H9 (cell line): ENCODE results near the gene BRICD5. TPM values are rescaled to one million over a fixed set of nuclear protein-coding genes. Genes with fewer than 3 reads are reported as not detected.

Experiments used
- DNase-seq: peaks from one replicate; pipeline ENCODE4 v3.0.0-alpha.2; 2017
- H2AFZ ChIP-seq: one replicate; pipeline ENCODE4 v1.6.1; 2013; ENCODE audit warnings: mild to moderate bottlenecking, low read length, control low read depth, moderate library complexity
- H2AK5ac ChIP-seq: 2 replicates; pipeline ENCODE4 v1.6.1; 2013; ENCODE audit warnings: low read length, control low read depth, mixed read lengths; ENCODE audit not compliant: insufficient read length
- H2BK120ac ChIP-seq: one replicate; pipeline ENCODE4 v1.6.1; 2013; ENCODE audit warnings: low read depth, mild to moderate bottlenecking, low read length, control low read depth, inconsistent platforms; ENCODE audit not compliant: poor library complexity, severe bottlenecking
- H2BK12ac ChIP-seq: 2 replicates; pipeline ENCODE4 v1.6.1; 2013; ENCODE audit warnings: low read length, control low read depth, mixed read lengths, low read depth; ENCODE audit not compliant: insufficient read length
- H2BK15ac ChIP-seq: 2 replicates; pipeline ENCODE4 v1.6.1; 2013; ENCODE audit warnings: low read depth, low read length, control low read depth
- H2BK20ac ChIP-seq: one replicate; pipeline ENCODE4 v1.6.1; 2013; ENCODE audit warnings: low read depth, mild to moderate bottlenecking, low read length, control low read depth, inconsistent platforms; ENCODE audit not compliant: poor library complexity, severe bottlenecking
- H2BK5ac ChIP-seq: 2 replicates; pipeline ENCODE4 v1.6.1; 2013; ENCODE audit warnings: low read length, control low read depth, mixed read lengths; ENCODE audit not compliant: insufficient read length
- H3K14ac ChIP-seq: 2 replicates; pipeline ENCODE4 v1.6.1; 2013; ENCODE audit warnings: low read length, control low read depth; ENCODE audit not compliant: insufficient read depth
- H3K18ac ChIP-seq: 2 replicates; pipeline ENCODE4 v1.6.1; 2013; ENCODE audit warnings: low read depth, mild to moderate bottlenecking, mixed read lengths, low read length, control low read depth; ENCODE audit not compliant: insufficient read length
- H3K23ac ChIP-seq: 2 replicates; pipeline ENCODE4 v1.6.1; 2013; ENCODE audit warnings: low read length, control low read depth, mixed read lengths, low read depth; ENCODE audit not compliant: insufficient read length
- H3K23me2 ChIP-seq: 2 replicates; pipeline ENCODE4 v1.6.1; 2013; ENCODE audit warnings: low read depth, mild to moderate bottlenecking, mixed read lengths, low read length, control low read depth; ENCODE audit not compliant: insufficient read length, poor library complexity, severe bottlenecking
- H3K27ac ChIP-seq: 2 replicates; pipeline ENCODE4 v1.5.1; 2013; ENCODE audit warnings: low read length, control low read depth, mixed read lengths, low read depth; ENCODE audit not compliant: insufficient read length
- H3K27me3 ChIP-seq: 2 replicates; pipeline ENCODE4 v1.6.1; 2013; ENCODE audit warnings: low read length, control low read depth, inconsistent platforms; ENCODE audit not compliant: insufficient read depth
- H3K4ac ChIP-seq: 2 replicates; pipeline ENCODE4 v1.6.1; 2013; ENCODE audit warnings: low read depth, mild to moderate bottlenecking, control low read depth, inconsistent platforms, low read length, moderate library complexity
- H3K4me1 ChIP-seq: 2 replicates; pipeline ENCODE4 v1.6.1; 2013; ENCODE audit warnings: low read length, control low read depth, inconsistent platforms; ENCODE audit not compliant: insufficient read depth
- H3K4me2 ChIP-seq: 2 replicates; pipeline ENCODE4 v1.6.1; 2013; ENCODE audit warnings: low read length, control low read depth, mixed read lengths; ENCODE audit not compliant: insufficient read length, insufficient read depth
- H3K56ac ChIP-seq: 2 replicates; pipeline ENCODE4 v1.6.1; 2013; ENCODE audit warnings: low read depth, mild to moderate bottlenecking, mixed read lengths, low read length, control low read depth; ENCODE audit not compliant: insufficient read length
- H3K79me1 ChIP-seq: 2 replicates; pipeline ENCODE4 v1.6.1; 2013; ENCODE audit warnings: low read depth, mild to moderate bottlenecking, moderate library complexity, low read length, control low read depth, inconsistent platforms; ENCODE audit not compliant: insufficient read depth, poor library complexity, severe bottlenecking
- H3K79me2 ChIP-seq: 2 replicates; pipeline ENCODE4 v1.6.1; 2013; ENCODE audit warnings: low read length, control low read depth, inconsistent platforms; ENCODE audit not compliant: insufficient read depth
- H3K9ac ChIP-seq: 2 replicates; pipeline ENCODE4 v1.6.1; 2013; ENCODE audit warnings: low read length, control low read depth, mixed read lengths; ENCODE audit not compliant: insufficient read length; ENCODE audit errors: extremely low read depth
- H3K9me3 ChIP-seq: one replicate; pipeline ENCODE4 v1.6.1; 2013; ENCODE audit warnings: low read depth, low read length, inconsistent platforms; ENCODE audit not compliant: control insufficient read depth
- H3T11ph ChIP-seq: one replicate; pipeline ENCODE4 v1.6.1; 2013; ENCODE audit warnings: mild to moderate bottlenecking, low read length, control low read depth, inconsistent platforms
- H4K20me1 ChIP-seq: one replicate; pipeline ENCODE4 v1.6.1; 2013; ENCODE audit not compliant: control insufficient read depth, insufficient read length, insufficient read depth
- H4K5ac ChIP-seq: 2 replicates; pipeline ENCODE4 v1.6.1; 2013; ENCODE audit warnings: low read depth, mild to moderate bottlenecking, mixed read lengths, low read length, control low read depth; ENCODE audit not compliant: insufficient read length
- H4K8ac ChIP-seq: replicated peaks from 2 replicates; pipeline ENCODE4 v1.6.1; 2013; ENCODE audit warnings: low read length, control low read depth, mixed read lengths, low read depth; ENCODE audit not compliant: insufficient read length
- H4K91ac ChIP-seq: 2 replicates; pipeline ENCODE4 v1.6.1; 2013; ENCODE audit warnings: low read depth, mild to moderate bottlenecking, moderate library complexity, mixed read lengths, low read length, control low read depth; ENCODE audit not compliant: insufficient read length
- H3K27ac Mint-ChIP-seq, 3 experiments: 2 replicates in 2 of 3; 3 replicates in 1 of 3; pipeline ENCODE4 v1.8.0; 2020 to 2021; ENCODE audit warnings: mixed read lengths in 3 of 3, mild to moderate bottlenecking in 1 of 3, moderate library complexity in 1 of 3
- H3K27me3 Mint-ChIP-seq: 2 replicates; pipeline ENCODE4 v1.8.0; 2021; ENCODE audit warnings: low read depth, mild to moderate bottlenecking, moderate library complexity, mixed read lengths
- H3K36me3 Mint-ChIP-seq, 3 experiments: 2 replicates in 2 of 3; 3 replicates in 1 of 3; pipeline ENCODE4 v1.8.0; 2020 to 2021; ENCODE audit warnings: low read depth in 3 of 3, mixed read lengths in 3 of 3; ENCODE audit not compliant: insufficient read depth in 1 of 3
- H3K4me1 Mint-ChIP-seq, 2 experiments: 2 replicates each; pipeline ENCODE4 v1.8.0; 2020; ENCODE audit warnings: mixed read lengths in 2 of 2
- H3K4me3 Mint-ChIP-seq, 2 experiments: 2 replicates in 1 of 2; 3 replicates in 1 of 2; pipeline ENCODE4 v1.8.0; 2020 to 2021; ENCODE audit warnings: mild to moderate bottlenecking in 2 of 2, mixed read lengths in 2 of 2, moderate library complexity in 1 of 2
- H3K9me3 Mint-ChIP-seq, 2 experiments: 2 replicates in 1 of 2; 3 replicates in 1 of 2; pipeline ENCODE4 v1.8.0; 2020; ENCODE audit warnings: mild to moderate bottlenecking in 2 of 2, mixed read lengths in 2 of 2, moderate library complexity in 1 of 2
- WGBS: extraction: QIAGEN DNeasy Blood & Tissue Kit; methylation state at CpG from one replicate; pipeline ENCODE4 v1.1.7; 2013; ENCODE audit warnings: missing lambda C conversion rate, low lambda C conversion rate, mixed read lengths; ENCODE audit not compliant: insufficient read length; ENCODE audit errors: extremely low coverage; 5-methylcytosine and 5-hydroxymethylcytosine counted together
- total RNA-seq: library from RNA; stranded (reverse); gene quantifications from 2 replicates; pipeline ENCODE4 v1.2.1, GENCODE V29; 2021
- TF ChIP-seq, protein P1 (sequence below): fragments of 200-600 bp; sonication (generic); conservative IDR thresholded peaks from 3 replicates; pipeline ENCODE4 v1.8.0; 2021; ENCODE audit warnings: antibody characterized with exemption, mild to moderate bottlenecking

The BRICD5 gene
- total RNA-seq, 1 experiment from 2014 or later, result 11.9 TPM

DNA sequence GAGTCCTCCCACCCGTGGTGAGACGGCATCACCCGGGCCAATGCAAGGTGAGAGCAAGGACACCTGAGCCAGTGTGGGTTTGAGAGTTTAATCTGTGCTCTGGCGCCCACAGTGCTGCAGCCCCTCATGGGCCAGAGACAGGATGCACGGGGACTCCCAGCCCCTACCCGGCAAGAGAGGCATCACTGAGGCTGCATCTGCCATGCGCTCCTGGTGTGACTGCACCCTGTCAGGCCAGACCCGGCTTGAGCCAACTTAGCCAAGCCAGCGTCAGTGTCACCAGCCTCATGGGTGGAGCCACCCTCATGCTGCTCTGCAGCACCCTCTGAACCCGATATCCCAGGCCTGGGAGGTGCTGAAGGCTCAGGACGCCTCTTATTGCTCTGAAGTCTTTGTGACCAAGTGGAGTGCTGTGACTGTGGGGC, 1.3 kb upstream of the BRICD5 start:
- no peak for DNase-seq
- Histone ChIP-seq H4K5ac (no peak overlapping the region), H3K4me1 (no peaks in the 10 kb centered on the region), H3K79me2 (peaks cover 6% of the 10 kb centered on the region; the same call in 1 of the 2 replicates), H3K18ac (no peak overlapping the region), H3K4ac (no peak overlapping the region), H2BK20ac (no peak overlapping the region), H4K91ac (no peak overlapping the region), H3K23ac (no peak overlapping the region), H3K9ac (no peak overlapping the region), H2BK5ac (no peak overlapping the region), H4K20me1 (no peaks in the 10 kb centered on the region), H2BK120ac (no peak overlapping the region), H2BK12ac (no peak overlapping the region), H3K79me1 (peaks cover 6% of the 10 kb centered on the region), H3T11ph (no peak overlapping the region), H3K27me3 (no peaks in the 10 kb centered on the region), H2AK5ac (no peak overlapping the region), H4K8ac (no peak overlapping the region), H3K23me2 (peaks cover 8% of the 10 kb centered on the region), H3K27ac (no peak overlapping the region), H3K4me2 (no peak overlapping the region), H3K14ac (no peak overlapping the region), H3K9me3 (no peaks in the 10 kb centered on the region), H3K56ac (no peak overlapping the region), H2AFZ (no peak overlapping the region), H2BK15ac (no peak overlapping the region)
- H3K9me3 Mint-ChIP-seq, result no peaks in the 10 kb centered on the region
- peaks cover 13 to 15% of the 10 kb centered on the region in 2 experiments for H3K4me1 Mint-ChIP-seq
- H3K27me3 Mint-ChIP-seq, result no peaks in the 10 kb centered on the region; the same call in 1 of the 2 replicates
- H3K27ac Mint-ChIP-seq, result peak overlapping the region in 2 of 3 experiments; percentile 58 to 61; a peak in 3 of 7 replicates
- WGBS, result no CpG with 5 or more reads among the region's 11 CpGs
- H3K36me3 Mint-ChIP-seq, result peaks cover 15 to 45% (median 40%) of the 10 kb centered on the region in 3 experiments; a peak in 6 of 7 replicates
- TF ChIP-seq, protein P1, sequence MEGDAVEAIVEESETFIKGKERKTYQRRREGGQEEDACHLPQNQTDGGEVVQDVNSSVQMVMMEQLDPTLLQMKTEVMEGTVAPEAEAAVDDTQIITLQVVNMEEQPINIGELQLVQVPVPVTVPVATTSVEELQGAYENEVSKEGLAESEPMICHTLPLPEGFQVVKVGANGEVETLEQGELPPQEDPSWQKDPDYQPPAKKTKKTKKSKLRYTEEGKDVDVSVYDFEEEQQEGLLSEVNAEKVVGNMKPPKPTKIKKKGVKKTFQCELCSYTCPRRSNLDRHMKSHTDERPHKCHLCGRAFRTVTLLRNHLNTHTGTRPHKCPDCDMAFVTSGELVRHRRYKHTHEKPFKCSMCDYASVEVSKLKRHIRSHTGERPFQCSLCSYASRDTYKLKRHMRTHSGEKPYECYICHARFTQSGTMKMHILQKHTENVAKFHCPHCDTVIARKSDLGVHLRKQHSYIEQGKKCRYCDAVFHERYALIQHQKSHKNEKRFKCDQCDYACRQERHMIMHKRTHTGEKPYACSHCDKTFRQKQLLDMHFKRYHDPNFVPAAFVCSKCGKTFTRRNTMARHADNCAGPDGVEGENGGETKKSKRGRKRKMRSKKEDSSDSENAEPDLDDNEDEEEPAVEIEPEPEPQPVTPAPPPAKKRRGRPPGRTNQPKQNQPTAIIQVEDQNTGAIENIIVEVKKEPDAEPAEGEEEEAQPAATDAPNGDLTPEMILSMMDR, result no peak
- peak overlapping the region; percentile 53 to 77; a peak in 4 of 5 replicates for H3K4me3 Mint-ChIP-seq
